Measurements from ENCODE around the gene ARHGAP12. TPM values are rescaled to one million over a fixed set of nuclear protein-coding genes. Genes with fewer than 3 reads are reported as not detected.

The ARHGAP12 gene
- total RNA-seq, 1 donor from 2014 or later, result 25.5 TPM

GRCh38 chr10:31823358-31823757, 105.3 kb downstream of the ARHGAP12 start:
- DNase-seq (ENCODE audit: low read depth, low spot score), result no peak

- no peak for DNase-seq (ENCODE audit: low read depth, low spot score)
Measured at GRCh38 chr10:31822616-31823318, 105.9 kb downstream of the ARHGAP12 start.

DNA sequence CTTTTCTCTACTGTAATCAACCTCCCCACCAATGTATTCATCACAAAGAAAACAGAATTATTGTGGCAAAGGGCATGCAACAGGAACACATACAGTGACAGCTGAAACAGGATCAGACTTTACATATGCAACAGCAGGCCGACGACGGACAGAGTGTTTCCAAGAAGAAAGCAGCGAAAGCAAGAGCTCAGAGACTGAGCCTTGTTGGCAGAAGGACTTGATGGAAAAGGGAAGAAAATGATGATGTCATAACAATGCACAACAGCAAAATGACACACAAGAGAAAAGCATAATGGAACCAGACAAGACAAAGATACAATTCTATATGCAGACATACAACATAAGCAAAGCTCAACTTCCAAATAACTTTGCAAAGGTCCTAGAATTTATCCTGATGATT, 106.5 kb downstream of the ARHGAP12 start:
- DNase-seq (ENCODE audit: low read depth, low spot score), result no peak

DNA sequence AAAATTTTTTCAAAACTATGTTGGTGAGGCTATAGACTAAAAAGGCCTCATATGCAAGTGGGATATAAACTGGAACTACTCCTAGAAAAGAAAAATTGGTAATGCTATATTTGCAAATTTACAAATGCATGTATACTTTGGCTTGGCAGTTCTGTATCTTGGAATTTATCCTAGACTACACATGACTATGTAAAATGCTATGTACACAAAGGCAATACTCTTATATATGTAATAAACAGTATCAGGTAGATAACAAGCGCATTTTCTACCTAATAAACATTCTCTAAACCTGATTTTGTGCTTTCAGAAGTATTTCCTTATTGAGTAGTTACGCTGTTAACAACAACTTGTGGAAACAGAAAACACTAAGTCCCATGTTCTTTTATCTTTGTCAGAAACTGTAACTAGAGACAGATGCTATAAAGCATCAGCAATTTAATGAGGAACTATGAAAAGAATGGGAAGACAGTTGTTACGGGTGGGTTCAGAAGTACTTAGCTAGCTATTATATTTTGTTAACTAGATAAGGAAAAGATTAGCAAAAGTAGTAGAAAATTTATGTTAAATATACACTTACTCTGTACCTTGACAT, 107.8 kb downstream of the ARHGAP12 start:
- DNase-seq (ENCODE audit: low read depth, low spot score), result no peak

DNA sequence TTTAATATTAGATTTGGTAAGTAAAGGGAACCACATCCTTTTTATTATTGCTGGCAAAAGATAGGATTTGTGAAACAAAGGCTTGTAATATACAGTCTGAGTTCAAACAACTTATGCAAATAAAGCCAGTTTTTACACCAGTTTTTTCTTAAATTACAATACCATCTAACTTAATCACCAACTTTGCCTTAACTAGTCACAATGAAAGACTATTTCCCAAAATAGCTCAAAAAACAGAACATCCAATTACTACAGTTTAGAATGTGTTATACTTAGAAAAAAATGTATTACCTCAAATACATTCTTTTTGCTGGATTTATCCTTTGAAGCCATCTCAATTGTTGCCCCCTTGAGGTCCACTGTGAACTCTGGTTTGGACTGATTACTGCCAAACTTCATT, 108.5 kb downstream of the ARHGAP12 start:
- no peak for DNase-seq (ENCODE audit: low read depth, low spot score)

- no peak for DNase-seq (ENCODE audit: low read depth, low spot score)
Measured at GRCh38 chr10:31819391-31819820, 109.2 kb downstream of the ARHGAP12 start.

DNA sequence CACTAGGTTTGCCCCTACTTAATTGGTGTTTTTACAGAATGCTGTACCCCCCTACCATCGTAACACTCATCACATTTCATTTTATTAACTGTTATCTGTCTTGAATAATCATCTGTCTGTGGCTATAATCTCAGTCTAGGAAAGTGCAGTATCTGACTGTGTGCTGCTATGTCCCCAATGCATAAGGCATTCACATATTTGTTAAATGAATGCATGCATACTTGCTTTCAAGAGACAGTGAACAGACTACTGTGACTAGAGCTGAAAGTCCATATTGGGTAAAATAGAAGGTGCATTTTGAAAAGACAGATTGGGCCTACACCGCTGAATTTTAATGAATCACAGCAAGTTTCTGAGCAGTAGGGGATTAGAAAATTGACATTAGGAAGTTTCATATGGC, 112.3 kb downstream of the ARHGAP12 start:
- DNase-seq (ENCODE audit: low read depth, low spot score), result no peak

DNA sequence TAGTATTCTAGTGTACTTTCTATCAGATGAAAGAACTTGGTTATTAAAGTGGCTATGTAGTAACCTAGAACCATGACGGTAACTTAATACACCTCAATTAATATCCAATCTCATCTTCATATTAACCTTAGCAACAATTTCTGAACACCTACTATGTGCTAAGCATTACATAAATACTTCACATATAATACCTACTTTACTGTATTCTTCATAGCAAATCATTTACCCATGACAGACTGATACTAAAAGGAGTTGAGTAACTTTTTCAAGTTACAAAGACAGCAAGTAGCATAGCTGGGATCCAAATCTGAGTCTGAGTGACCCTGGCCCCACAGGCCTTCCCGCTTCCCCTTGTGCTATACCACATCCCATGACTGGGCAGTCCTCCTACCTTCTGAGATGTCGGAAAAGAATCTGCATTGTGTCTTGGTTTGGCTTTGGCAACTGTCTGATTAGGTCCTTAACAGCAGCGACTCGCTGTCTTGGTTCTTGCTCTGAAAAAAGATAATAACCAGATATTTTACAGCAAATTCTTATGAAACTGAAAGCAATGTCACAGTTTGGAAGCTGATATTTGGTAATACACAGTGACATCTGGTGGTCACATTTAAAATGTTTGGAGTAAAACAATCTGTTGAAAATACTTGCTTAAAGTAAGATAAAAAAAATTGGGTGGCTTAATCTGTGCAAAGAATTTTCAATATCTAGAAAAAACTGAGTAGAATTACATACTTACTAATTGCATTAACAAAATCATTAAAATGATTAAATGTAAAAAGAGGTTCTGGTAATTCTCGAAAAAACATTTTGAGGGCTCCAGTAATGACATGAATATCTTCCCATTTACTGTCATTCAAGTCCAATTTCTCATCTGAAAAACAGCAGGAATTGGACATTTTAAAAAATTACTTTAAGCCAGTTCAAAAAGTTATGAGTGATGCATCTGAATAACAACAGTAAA, 120.1 kb downstream of the ARHGAP12 start:
- DNase-seq (ENCODE audit: low read depth, low spot score), result peak; percentile 30

GRCh38 chr10:31804352-31804810, 124.2 kb downstream of the ARHGAP12 start:
- no peak for DNase-seq (ENCODE audit: low read depth, low spot score)

- no peak for DNase-seq (ENCODE audit: low read depth, low spot score)
Measured at GRCh38 chr10:31803606-31804351, 124.9 kb downstream of the ARHGAP12 start.

DNA sequence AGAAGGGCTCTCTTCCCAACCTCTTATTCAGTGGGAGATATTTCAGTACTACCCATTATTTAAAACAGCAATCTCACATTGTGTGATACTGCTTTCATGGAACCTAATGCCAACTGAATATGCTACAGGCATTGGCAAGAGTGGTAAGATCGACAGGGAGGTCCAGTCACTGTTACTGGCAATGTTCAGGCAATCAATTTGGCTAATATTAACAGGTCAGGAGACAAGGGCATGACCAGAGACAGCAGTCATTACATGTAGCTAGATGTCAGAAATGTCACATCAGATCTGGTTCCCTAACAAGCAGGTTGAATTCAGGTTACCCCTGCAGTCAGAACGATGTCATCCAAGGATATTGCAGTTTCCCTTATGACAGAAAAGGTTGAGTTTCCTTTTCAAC, 129.4 kb downstream of the ARHGAP12 start:
- no peak for DNase-seq (ENCODE audit: low read depth, low spot score)

DNA sequence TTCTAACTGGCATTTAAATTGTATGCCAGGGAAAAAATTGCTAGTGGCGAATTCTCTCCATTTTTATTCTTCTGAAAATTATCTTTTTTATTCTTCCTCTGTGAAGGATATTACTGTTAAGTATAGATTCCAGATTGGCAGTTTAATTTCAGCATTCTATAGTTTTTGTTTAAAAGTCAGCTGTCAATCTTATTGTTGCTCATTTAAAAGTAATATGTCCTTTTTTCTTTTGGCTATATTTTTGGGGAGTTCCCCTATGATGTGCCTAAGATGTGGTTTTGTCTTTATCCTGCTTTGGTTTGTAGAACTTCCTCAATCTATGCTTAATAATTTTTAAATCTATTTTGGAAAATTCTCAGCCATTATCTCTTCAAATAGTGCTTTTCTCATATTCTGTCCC, 135.9 kb downstream of the ARHGAP12 start:
- DNase-seq (ENCODE audit: low read depth, low spot score), result no peak

DNA sequence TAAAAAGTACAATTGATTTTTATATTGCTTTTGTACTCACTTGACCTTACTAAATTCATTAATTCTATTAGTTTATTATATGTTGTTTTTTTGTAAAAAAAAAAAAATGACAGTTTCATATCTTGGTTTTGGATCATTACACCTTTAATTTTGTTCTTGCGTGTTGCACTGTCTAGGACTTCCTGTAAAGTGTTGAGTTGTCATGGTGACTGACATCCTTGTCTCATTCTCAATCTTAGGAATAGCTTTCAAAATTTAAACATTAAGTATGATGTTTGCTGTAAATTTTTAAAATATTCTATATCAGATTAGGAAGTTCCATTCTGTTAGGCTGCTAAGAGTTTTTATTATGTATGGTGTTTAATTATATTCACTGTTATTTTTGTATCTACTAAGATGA, 139.1 kb downstream of the ARHGAP12 start:
- DNase-seq (ENCODE audit: low read depth, low spot score), result no peak

DNA sequence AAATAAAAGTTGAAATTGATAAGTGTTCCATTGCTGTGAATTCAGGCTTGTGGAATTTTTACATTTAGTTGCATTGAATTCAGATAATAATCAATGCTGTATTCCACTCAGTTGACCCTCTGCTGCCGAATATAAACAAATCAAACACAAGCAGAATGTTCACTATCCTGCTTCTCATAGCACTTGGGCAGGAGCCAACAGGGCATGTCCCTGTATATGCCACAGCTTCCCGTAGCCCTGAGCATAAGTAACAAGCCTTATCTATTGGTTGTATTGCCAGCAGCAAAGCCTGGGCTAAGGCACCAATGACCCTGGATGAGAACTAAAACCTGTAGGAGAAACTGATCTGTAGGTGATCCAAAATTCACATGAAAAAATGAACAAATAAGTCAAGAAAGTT, 145.9 kb downstream of the ARHGAP12 start:
- no peak for DNase-seq (ENCODE audit: low read depth, low spot score)

DNA sequence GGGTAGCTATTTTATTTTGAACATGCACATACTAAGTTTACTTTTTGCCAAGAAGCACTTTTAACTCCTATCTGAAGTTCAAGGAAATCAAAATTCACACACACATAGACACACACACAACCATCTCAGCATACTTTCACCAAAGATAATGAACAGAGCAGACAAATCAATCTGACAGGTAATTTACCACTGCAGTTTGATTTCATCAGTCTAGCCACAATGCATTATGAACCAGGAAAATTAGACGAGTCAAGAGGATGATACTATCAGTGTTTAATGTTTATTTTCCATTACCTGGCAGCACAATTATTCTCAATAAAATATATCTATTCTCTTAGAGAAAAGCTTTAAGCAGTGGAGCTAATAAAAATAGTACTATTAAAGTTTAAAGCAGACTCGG, 147.9 kb downstream of the ARHGAP12 start:
- no peak for DNase-seq (ENCODE audit: low read depth, low spot score)

- no peak for DNase-seq (ENCODE audit: low read depth, low spot score)
Measured at GRCh38 chr10:31778627-31779026, 150.0 kb downstream of the ARHGAP12 start.

DNA sequence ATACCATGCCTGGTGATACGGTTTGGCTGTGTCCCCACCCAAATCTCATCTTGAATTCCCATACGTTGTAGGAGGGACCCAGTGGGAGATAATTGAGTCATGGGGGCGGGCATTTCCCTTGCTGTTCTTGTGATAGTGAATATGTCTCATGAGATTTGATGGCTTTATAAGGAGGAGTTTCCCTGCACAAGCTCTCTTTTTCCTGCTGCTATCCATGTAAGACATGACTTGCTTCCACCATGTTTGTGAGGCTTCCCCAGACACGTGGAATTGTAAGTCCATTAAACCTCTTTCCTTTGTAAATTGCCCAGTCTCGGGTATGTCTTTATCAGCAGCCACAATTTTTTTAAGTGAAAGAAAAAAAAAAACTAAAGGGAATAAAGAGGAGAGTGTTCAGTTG, 152.5 kb downstream of the ARHGAP12 start:
- DNase-seq (ENCODE audit: low read depth, low spot score), result no peak

DNA sequence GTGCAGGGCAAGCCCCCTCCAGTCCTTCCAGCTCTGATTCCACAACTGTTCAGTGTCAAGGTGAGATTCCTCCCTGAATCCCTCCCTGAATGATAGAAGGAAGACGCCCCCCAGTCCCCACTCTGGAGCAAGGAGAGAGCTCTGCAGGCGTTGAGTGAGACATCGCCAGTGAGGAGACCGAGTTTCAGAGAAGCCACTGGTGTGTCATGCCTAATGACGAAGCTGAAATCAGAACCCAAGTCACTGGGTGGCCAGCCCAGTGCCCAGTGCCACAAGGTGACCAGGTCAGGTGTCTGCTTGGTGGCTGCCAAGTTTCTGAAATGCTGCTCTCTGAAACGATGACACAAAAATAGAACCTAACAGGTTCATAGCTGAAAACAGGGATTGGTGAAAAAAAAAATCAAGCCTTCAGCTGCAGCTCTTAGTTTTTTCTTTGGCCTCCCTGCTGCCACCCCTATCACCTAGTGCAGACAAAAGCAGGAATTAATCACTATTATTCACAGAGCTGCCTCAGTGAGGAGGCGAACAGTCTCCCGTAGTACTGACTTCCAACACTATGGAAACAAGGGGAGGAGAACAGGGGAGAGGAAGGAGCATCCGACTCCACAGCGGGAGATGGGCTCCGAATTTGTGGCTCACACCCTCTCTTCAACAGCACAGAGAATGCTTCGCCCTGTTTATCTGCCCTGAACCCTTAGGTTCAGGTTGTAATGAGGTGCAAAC, 153.5 kb downstream of the ARHGAP12 start:
- DNase-seq (ENCODE audit: low read depth, low spot score), result no peak

GRCh38 chr10:31774299-31774900, 154.2 kb downstream of the ARHGAP12 start:
- no peak for DNase-seq (ENCODE audit: low read depth, low spot score)

- DNase-seq (ENCODE audit: low read depth, low spot score), result no peak
Measured at GRCh38 chr10:31773749-31774298, 154.8 kb downstream of the ARHGAP12 start.
